CD4-positive, alpha-beta T cell treated with Interferon gamma for 1 hour (primary cell): Measurements from ENCODE around the gene ACLY.
"Not testable (repeated sequence)": the region's sequence is repeated elsewhere in the genome, so short reads cannot be mapped to it uniquely, and the experiment has no call there.

ENCODE experiments used
- DNase-seq: peaks from one replicate; pipeline ENCODE4 v3.0.0-alpha.2; 2020

Gene ACLY

DNA sequence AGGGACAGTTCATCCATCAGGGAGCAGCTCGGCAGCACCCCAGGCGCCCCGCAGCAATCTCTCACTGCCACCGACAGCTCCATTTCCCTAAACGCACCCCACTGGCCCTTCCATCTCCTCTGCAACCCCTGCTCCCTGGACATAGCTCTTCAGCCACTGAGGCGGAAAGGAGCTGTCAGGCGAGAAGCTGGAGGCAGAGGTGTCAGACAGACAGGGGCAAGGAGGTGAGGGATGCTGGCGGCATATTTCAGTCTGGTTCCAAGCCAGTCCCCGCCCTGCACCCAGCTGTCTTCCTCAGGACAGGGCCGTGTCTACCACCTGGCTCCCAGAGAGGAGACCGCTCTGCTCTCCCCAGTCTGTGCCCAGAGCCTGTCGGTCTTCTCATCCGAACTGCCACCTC is 9.7 kb downstream of the ACLY start:
- DNase-seq = no peak

GRCh38 chr17:41907633-41908539 is 10.9 kb downstream of the ACLY start:
- DNase-seq = no peak

DNA sequence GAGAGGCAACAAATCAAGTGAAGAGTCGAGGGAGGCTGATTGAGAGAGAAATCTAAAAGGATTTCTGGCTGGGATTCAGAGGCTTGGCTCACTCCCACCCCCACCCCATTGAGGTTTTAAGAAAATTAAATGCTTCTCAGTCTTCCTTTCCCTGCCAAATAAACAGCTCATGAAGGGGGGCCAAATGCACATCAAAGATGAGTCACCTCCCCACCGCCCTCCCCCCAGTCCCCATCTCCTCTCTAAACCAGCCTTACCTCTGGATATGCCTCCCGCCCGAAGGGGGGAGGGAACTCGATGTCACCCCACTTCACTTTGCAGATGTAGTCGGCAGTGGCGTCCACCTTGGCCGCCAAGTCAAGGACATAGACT is 11.6 kb downstream of the ACLY start:
- DNase-seq = no peak

- DNase-seq = no peak
Observed at GRCh38 chr17:41906465-41907184, 12.1 kb downstream of the ACLY start.

DNA sequence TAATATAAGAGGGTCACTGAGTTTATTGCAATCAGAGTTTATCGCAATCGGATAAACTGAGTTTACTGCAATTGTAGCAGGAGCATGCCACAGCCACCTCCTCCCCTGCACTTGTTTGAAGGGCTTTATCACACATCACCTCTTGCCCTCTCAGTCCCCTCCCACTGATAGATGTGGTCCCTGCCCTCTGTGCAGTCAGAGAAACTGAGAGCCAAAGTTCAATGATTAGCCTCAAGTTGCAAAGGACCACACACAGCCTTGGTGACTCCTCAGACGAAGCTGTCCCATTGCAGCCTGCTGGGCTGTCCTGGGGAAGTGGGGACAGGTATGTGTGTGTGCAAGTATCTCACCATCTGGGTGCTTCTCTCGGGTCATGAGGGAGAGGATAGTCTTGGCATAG is 13.6 kb downstream of the ACLY start:
- no peak for DNase-seq

DNA sequence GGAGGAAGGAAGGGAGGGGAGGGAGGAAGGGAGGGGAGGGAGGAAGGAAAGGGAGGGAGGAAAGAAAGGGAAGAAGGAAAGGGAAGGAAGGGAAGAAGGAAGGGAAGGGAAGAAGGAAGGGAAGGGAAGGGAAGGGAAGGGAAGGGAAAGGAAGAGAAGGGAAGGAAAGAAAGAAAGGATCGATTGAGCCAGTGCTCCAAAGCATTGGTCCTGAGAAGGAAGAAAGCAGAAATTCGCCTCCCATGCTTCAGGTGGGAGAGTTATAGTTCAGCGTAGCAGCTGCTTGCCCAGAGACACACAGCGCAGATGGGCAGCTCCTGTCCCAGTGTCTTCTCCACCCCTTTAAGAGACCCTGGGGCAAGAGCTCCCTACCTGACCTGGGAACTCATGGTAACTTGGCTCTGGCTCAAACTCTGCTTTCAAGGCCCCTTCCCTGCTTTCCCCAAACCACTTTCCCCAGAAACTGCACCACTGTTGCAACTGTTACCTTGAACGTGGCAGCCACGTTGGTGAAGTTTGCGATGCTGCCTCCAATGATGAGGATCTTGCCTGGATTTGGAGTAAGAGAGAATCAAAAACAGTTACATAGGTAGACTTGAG is 14.4 kb downstream of the ACLY start:
- DNase-seq = no peak

- DNase-seq = no peak
Observed at GRCh38 chr17:41901646-41902045, 17.1 kb downstream of the ACLY start.

GRCh38 chr17:41896726-41897125 is 22.0 kb downstream of the ACLY start:
- DNase-seq = no peak

DNA sequence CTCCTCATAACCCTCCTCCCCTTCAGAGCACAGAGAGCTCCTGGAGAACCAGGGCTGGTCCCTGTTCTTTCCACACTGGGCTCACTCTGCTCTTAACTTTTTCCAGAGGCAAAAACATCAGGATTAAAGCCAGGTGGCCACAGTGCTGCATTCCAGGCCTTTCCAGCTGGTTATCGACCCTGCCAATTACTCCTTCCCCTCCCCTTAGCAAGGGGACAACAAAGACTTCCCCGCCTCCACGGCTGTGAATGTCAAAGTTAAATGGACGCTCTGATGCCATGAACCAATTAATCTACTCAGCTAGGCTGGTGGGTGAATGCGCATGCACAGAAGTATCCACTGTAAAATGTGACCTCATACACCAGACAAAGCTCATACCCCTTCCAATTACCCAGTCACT is 23.1 kb downstream of the ACLY start:
- DNase-seq = no peak

GRCh38 chr17:41894791-41895331 is 23.9 kb downstream of the ACLY start:
- DNase-seq = no peak

GRCh38 chr17:41893384-41893783 is 25.4 kb downstream of the ACLY start:
- no peak for DNase-seq

- no peak for DNase-seq
Observed at GRCh38 chr17:41892021-41892376, 26.8 kb downstream of the ACLY start.

GRCh38 chr17:41891135-41892020 is 27.4 kb downstream of the ACLY start:
- no peak for DNase-seq

GRCh38 chr17:41888332-41888965 is 30.3 kb downstream of the ACLY start:
- no peak for DNase-seq

GRCh38 chr17:41885733-41886132 is 33.0 kb downstream of the ACLY start:
- DNase-seq = no peak

GRCh38 chr17:41882756-41883155 is 36.0 kb downstream of the ACLY start:
- no peak for DNase-seq

- DNase-seq = no peak
Observed at GRCh38 chr17:41880130-41880529, 38.6 kb downstream of the ACLY start.

GRCh38 chr17:41874293-41874670 is 44.5 kb downstream of the ACLY start:
- DNase-seq = not testable (repeated sequence)

GRCh38 chr17:41873559-41874292 is 45.0 kb downstream of the ACLY start:
- DNase-seq = no peak

DNA sequence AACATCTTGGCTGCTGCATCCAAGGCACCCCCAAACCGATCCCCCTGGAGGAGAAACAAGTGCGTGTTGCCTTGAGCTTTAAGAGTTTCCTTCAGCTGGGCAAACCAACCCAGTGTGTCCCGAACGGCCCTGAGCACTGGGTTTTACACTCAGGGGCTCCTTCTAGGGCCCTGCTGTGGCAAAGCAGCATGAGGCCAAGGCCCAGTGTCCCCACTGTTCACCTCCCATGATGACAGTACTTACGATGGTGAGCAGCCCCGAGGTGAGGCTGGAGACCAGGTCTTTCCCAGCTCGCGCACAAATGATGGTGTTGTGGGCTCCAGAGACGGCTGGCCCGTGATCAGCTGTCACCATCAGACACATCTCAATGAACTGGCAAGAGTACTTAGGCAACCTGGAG is 47.0 kb downstream of the ACLY start:
- no peak for DNase-seq

GRCh38 chr17:41870627-41871026 is 48.1 kb downstream of the ACLY start:
- DNase-seq = no peak
